WTC11 (cell line): Measurements from ENCODE around the gene GDF2. TPM values are rescaled to one million over a fixed set of nuclear protein-coding genes. Genes with fewer than 3 reads are reported as not detected.

Source experiments
- ATAC-seq: fragments of 200-7000 bp; cut with Tn5 transposase; 2 replicates; pipeline ENCODE4 v1.10.0; 2021; ENCODE audit warnings: mild to moderate bottlenecking, moderate library complexity
- CTCF ChIA-PET: fragments of 300-600 bp; sonication (Branson Sonifier 250); formaldehyde crosslinking; loops from one replicate; lab custom pipeline; 2021; ENCODE audit warnings: antibody characterized with exemption; lab: Charles Lee
- POLR2A ChIA-PET: fragments of 350-600 bp; sonication (Branson Sonifier 250); formaldehyde crosslinking; loops from one replicate; lab custom pipeline; 2021; ENCODE audit warnings: antibody characterized with exemption; lab: Charles Lee
- DNase-seq: peaks from one replicate; pipeline ENCODE4 v3.0.0; 2021; ENCODE audit warnings: low spot score
- H3K27ac Mint-ChIP-seq: 2 replicates; pipeline ENCODE4 v1.8.0; 2021; ENCODE audit warnings: mixed read lengths
- H3K27me3 Mint-ChIP-seq: 2 replicates; pipeline ENCODE4 v1.8.0; 2021; ENCODE audit warnings: low read depth, mild to moderate bottlenecking, moderate library complexity, mixed read lengths
- H3K36me3 Mint-ChIP-seq: 2 replicates; pipeline ENCODE4 v1.8.0; 2021; ENCODE audit warnings: mixed read lengths
- H3K4me1 Mint-ChIP-seq: 2 replicates; pipeline ENCODE4 v1.8.0; 2022; ENCODE audit warnings: mixed read lengths
- H3K4me3 Mint-ChIP-seq: 2 replicates; pipeline ENCODE4 v1.8.0; 2021; ENCODE audit warnings: mild to moderate bottlenecking, moderate library complexity, mixed read lengths
- H3K9me3 Mint-ChIP-seq: 2 replicates; pipeline ENCODE4 v1.8.0; 2021; ENCODE audit warnings: mixed read lengths
- FOXJ3 ChIP-seq: sonication (generic); formaldehyde crosslinking; IDR thresholded peaks from 2 replicates; pipeline ENCODE4 v1.9.0; 2021; ENCODE audit warnings: missing genetic modification reagents, mild to moderate bottlenecking, borderline replicate concordance
- GABPB1 ChIP-seq: sonication (generic); formaldehyde crosslinking; IDR thresholded peaks from 2 replicates; pipeline ENCODE4 v1.8.1; 2023; ENCODE audit warnings: mild to moderate bottlenecking, missing genetic modification reagents
- HMGA2 ChIP-seq: fragments of 250-450 bp; sonication (Bioruptor Pico); IDR thresholded peaks from 2 replicates; pipeline ENCODE4 v1.4.0; 2021; ENCODE audit warnings: mild to moderate bottlenecking, moderate library complexity
- JUN ChIP-seq: sonication (generic); formaldehyde crosslinking; IDR thresholded peaks from 2 replicates; pipeline ENCODE4 v1.8.0; 2023; ENCODE audit warnings: mild to moderate bottlenecking, missing genetic modification reagents
- KAT7 ChIP-seq: sonication (generic); formaldehyde crosslinking; IDR thresholded peaks from 2 replicates; pipeline ENCODE4 v1.8.1; 2023; ENCODE audit warnings: missing genetic modification reagents, mild to moderate bottlenecking, borderline replicate concordance
- NFATC4 ChIP-seq: fragments of 250-450 bp; sonication (Bioruptor Pico); IDR thresholded peaks from 2 replicates; pipeline ENCODE4 v1.9.0; 2021; ENCODE audit warnings: mild to moderate bottlenecking
- NFYB ChIP-seq: sonication (generic); formaldehyde crosslinking; conservative IDR thresholded peaks from 2 replicates; pipeline ENCODE4 v1.8.0; 2022; ENCODE audit warnings: low read depth, missing genetic modification reagents
- NR1H2 ChIP-seq: sonication (generic); formaldehyde crosslinking; IDR thresholded peaks from 2 replicates; pipeline ENCODE4 v1.9.0; 2021; ENCODE audit warnings: mild to moderate bottlenecking, moderate library complexity, missing genetic modification reagents
- PRRX2 ChIP-seq: fragments of 250-450 bp; sonication (Bioruptor Pico); IDR thresholded peaks from 2 replicates; pipeline ENCODE4 v1.8.0; 2021; ENCODE audit warnings: mild to moderate bottlenecking
- TCF7 ChIP-seq: sonication (generic); formaldehyde crosslinking; IDR thresholded peaks from 2 replicates; pipeline ENCODE4 v1.8.0; 2022; ENCODE audit warnings: mild to moderate bottlenecking, low read depth, missing genetic modification reagents, moderate library complexity
- TEAD1 ChIP-seq: sonication (generic); formaldehyde crosslinking; IDR thresholded peaks from 2 replicates; pipeline ENCODE4 v1.8.0; 2022; ENCODE audit warnings: mild to moderate bottlenecking, missing genetic modification reagents
- ZNF232 ChIP-seq: sonication (generic); formaldehyde crosslinking; IDR thresholded peaks from 2 replicates; pipeline ENCODE4 v1.8.0; 2022; ENCODE audit warnings: mild to moderate bottlenecking, missing genetic modification reagents
- ZNF396 ChIP-seq: fragments of 250-450 bp; sonication (Bioruptor Pico); IDR thresholded peaks from 2 replicates; pipeline ENCODE4 v1.8.0; 2021; ENCODE audit warnings: mild to moderate bottlenecking, moderate library complexity, borderline replicate concordance
- ZNF423 ChIP-seq: fragments of 250-450 bp; sonication (Bioruptor Pico); IDR thresholded peaks from 2 replicates; pipeline ENCODE4 v2.1.2; 2022; ENCODE audit warnings: mild to moderate bottlenecking, moderate library complexity
- total RNA-seq: library from RNA; stranded (reverse); gene quantifications from 3 replicates; pipeline ENCODE4 v1.2.3, GENCODE V29; 2021
- TF ChIP-seq, protein P1 (sequence below): sonication (generic); formaldehyde crosslinking; IDR thresholded peaks from 2 replicates; pipeline ENCODE4 v1.8.0; 2023; ENCODE audit warnings: missing genetic modification reagents, mild to moderate bottlenecking, borderline replicate concordance
- TF ChIP-seq, protein P2 (sequence below): fragments of 250-450 bp; sonication (Bioruptor Pico); IDR thresholded peaks from 2 replicates; pipeline ENCODE4 v2.1.2; 2022; ENCODE audit warnings: mild to moderate bottlenecking, moderate library complexity
- TF ChIP-seq, protein P3 (sequence below): sonication (generic); formaldehyde crosslinking; IDR thresholded peaks from 2 replicates; pipeline ENCODE4 v1.8.0; 2023; ENCODE audit warnings: mild to moderate bottlenecking, missing genetic modification reagents
- TF ChIP-seq, protein P4 (sequence below): sonication (generic); formaldehyde crosslinking; IDR thresholded peaks from 2 replicates; pipeline ENCODE4 v1.8.1; 2023; ENCODE audit warnings: mild to moderate bottlenecking, missing genetic modification reagents
- TF ChIP-seq, protein P5 (sequence below): sonication (generic); formaldehyde crosslinking; IDR thresholded peaks from 2 replicates; pipeline ENCODE4 v1.8.0; 2022; ENCODE audit warnings: mild to moderate bottlenecking, missing genetic modification reagents
- TF ChIP-seq, protein P6 (sequence below): sonication (generic); formaldehyde crosslinking; IDR thresholded peaks from 2 replicates; pipeline ENCODE4 v1.8.0; 2023; ENCODE audit warnings: missing genetic modification reagents
- TF ChIP-seq, protein P7 (sequence below): sonication (generic); formaldehyde crosslinking; IDR thresholded peaks from 2 replicates; pipeline ENCODE4 v1.8.0; 2022; ENCODE audit warnings: mild to moderate bottlenecking, missing genetic modification reagents

The GDF2 gene
- total RNA-seq, 1 experiment from 2014 or later, result not detected

DNA sequence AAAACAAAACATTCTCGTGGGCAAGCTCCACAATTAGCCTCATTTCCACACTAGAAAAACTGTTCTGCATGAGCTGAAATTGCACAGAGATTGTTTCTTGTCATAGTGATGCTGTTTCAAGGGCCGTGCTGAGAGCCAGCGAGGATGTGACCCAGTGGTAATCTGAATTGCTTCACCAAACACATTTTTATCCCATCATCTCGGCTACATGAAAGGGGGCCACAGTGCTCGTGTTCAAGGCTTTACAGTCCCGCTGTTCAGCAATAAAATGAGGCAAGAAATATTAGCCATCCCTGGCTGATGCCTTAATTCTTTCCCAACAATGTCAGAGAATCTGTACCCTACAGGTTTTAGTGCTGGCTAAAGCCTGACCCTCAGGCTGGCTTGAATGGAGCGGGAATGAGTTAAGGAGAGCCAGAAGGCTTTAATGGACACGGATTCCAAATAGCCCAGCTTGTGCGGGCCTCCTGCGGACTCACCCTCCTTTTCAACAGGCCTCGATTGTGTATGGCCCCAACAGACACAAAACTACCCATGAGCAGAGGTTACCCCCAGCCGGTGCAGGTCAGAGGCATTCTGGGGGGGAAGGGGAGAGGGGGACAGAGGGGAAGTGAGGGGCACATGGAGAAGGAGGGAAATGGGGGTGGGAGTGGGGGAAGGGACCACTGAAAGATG, 24.3 kb upstream of the GDF2 start:
- H3K36me3 Mint-ChIP-seq, result no peaks in the 10 kb centered on the region
- ATAC-seq, result no peak
- H3K27me3 Mint-ChIP-seq, result peaks cover 43% of the 10 kb centered on the region
- TF ChIP-seq, protein P1, sequence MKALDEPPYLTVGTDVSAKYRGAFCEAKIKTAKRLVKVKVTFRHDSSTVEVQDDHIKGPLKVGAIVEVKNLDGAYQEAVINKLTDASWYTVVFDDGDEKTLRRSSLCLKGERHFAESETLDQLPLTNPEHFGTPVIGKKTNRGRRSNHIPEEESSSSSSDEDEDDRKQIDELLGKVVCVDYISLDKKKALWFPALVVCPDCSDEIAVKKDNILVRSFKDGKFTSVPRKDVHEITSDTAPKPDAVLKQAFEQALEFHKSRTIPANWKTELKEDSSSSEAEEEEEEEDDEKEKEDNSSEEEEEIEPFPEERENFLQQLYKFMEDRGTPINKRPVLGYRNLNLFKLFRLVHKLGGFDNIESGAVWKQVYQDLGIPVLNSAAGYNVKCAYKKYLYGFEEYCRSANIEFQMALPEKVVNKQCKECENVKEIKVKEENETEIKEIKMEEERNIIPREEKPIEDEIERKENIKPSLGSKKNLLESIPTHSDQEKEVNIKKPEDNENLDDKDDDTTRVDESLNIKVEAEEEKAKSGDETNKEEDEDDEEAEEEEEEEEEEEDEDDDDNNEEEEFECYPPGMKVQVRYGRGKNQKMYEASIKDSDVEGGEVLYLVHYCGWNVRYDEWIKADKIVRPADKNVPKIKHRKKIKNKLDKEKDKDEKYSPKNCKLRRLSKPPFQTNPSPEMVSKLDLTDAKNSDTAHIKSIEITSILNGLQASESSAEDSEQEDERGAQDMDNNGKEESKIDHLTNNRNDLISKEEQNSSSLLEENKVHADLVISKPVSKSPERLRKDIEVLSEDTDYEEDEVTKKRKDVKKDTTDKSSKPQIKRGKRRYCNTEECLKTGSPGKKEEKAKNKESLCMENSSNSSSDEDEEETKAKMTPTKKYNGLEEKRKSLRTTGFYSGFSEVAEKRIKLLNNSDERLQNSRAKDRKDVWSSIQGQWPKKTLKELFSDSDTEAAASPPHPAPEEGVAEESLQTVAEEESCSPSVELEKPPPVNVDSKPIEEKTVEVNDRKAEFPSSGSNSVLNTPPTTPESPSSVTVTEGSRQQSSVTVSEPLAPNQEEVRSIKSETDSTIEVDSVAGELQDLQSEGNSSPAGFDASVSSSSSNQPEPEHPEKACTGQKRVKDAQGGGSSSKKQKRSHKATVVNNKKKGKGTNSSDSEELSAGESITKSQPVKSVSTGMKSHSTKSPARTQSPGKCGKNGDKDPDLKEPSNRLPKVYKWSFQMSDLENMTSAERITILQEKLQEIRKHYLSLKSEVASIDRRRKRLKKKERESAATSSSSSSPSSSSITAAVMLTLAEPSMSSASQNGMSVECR (CRISPR knock-in tag), result no peak
- TF ChIP-seq TCF7 (no peak), ZNF232 (no peak), NR1H2 (no peak), KAT7 (CRISPR knock-in tag) (no peak)
- TF ChIP-seq, all 79 proteins: peak for 0
- Mint-ChIP-seq H3K4me1 (peaks cover 16% of the 10 kb centered on the region), H3K4me3 (no peak overlapping the region), H3K27ac (no peak overlapping the region), H3K9me3 (no peaks in the 10 kb centered on the region)
- ChIA-PET CTCF (interaction anchor here (0.6 to 2.4 kb wide), 10 partner anchors 9 to 285 kb away, joined by 3 to 13 read pairs (median 6); no protein-coding TSS in a partner anchor), POLR2A (no interaction called here)
- no peak for DNase-seq

DNA sequence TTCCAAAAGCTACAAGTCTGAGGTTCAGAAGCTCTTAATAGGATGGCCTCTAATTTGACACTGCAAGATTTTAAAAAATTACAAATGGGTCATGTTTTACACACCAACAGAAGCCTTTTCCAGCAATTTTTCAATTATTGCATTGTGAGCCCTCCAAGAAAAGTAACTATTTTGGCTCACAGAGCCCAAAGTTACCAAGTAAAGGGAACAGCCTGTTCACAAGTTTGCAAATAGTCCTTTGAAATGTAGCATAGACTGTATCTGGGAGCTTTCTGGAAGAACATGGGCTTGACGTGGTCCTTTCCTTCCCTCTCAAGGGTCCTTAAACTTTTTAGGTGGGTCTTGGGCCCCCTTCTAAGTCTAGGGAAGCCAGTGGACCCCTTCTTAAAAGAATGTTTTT, 23.5 kb upstream of the GDF2 start:
- Mint-ChIP-seq H3K4me1 (peaks cover 16% of the 10 kb centered on the region), H3K4me3 (no peak overlapping the region), H3K27me3 (peaks cover 47% of the 10 kb centered on the region), H3K27ac (no peak overlapping the region), H3K36me3 (no peaks in the 10 kb centered on the region), H3K9me3 (no peaks in the 10 kb centered on the region)
- no peak for DNase-seq
- ChIA-PET POLR2A (no interaction called here), CTCF (interaction anchor here (1.1 to 2.4 kb wide), 4 partner anchors 44 to 267 kb away, joined by 3 to 13 read pairs (median 4); no protein-coding TSS in a partner anchor)
- no peak for TF ChIP-seq NFYB
- TF ChIP-seq GABPB1, result no peak
- TF ChIP-seq, protein P2, sequence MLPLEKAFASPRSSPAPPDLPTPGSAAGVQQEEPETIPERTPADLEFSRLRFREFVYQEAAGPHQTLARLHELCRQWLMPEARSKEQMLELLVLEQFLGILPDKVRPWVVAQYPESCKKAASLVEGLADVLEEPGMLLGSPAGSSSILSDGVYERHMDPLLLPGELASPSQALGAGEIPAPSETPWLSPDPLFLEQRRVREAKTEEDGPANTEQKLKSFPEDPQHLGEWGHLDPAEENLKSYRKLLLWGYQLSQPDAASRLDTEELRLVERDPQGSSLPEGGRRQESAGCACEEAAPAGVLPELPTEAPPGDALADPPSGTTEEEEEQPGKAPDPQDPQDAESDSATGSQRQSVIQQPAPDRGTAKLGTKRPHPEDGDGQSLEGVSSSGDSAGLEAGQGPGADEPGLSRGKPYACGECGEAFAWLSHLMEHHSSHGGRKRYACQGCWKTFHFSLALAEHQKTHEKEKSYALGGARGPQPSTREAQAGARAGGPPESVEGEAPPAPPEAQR, result no peak
- no peak for TF ChIP-seq HMGA2
- no peak for TF ChIP-seq PRRX2 (CRISPR knock-in tag)
- no peak for TF ChIP-seq JUN (CRISPR knock-in tag)
- TF ChIP-seq, protein P3, sequence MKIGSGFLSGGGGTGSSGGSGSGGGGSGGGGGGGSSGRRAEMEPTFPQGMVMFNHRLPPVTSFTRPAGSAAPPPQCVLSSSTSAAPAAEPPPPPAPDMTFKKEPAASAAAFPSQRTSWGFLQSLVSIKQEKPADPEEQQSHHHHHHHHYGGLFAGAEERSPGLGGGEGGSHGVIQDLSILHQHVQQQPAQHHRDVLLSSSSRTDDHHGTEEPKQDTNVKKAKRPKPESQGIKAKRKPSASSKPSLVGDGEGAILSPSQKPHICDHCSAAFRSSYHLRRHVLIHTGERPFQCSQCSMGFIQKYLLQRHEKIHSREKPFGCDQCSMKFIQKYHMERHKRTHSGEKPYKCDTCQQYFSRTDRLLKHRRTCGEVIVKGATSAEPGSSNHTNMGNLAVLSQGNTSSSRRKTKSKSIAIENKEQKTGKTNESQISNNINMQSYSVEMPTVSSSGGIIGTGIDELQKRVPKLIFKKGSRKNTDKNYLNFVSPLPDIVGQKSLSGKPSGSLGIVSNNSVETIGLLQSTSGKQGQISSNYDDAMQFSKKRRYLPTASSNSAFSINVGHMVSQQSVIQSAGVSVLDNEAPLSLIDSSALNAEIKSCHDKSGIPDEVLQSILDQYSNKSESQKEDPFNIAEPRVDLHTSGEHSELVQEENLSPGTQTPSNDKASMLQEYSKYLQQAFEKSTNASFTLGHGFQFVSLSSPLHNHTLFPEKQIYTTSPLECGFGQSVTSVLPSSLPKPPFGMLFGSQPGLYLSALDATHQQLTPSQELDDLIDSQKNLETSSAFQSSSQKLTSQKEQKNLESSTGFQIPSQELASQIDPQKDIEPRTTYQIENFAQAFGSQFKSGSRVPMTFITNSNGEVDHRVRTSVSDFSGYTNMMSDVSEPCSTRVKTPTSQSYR (CRISPR knock-in tag), result no peak
- TF ChIP-seq, protein P4, sequence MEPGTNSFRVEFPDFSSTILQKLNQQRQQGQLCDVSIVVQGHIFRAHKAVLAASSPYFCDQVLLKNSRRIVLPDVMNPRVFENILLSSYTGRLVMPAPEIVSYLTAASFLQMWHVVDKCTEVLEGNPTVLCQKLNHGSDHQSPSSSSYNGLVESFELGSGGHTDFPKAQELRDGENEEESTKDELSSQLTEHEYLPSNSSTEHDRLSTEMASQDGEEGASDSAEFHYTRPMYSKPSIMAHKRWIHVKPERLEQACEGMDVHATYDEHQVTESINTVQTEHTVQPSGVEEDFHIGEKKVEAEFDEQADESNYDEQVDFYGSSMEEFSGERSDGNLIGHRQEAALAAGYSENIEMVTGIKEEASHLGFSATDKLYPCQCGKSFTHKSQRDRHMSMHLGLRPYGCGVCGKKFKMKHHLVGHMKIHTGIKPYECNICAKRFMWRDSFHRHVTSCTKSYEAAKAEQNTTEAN (CRISPR knock-in tag), result no peak
- TF ChIP-seq, protein P5, sequence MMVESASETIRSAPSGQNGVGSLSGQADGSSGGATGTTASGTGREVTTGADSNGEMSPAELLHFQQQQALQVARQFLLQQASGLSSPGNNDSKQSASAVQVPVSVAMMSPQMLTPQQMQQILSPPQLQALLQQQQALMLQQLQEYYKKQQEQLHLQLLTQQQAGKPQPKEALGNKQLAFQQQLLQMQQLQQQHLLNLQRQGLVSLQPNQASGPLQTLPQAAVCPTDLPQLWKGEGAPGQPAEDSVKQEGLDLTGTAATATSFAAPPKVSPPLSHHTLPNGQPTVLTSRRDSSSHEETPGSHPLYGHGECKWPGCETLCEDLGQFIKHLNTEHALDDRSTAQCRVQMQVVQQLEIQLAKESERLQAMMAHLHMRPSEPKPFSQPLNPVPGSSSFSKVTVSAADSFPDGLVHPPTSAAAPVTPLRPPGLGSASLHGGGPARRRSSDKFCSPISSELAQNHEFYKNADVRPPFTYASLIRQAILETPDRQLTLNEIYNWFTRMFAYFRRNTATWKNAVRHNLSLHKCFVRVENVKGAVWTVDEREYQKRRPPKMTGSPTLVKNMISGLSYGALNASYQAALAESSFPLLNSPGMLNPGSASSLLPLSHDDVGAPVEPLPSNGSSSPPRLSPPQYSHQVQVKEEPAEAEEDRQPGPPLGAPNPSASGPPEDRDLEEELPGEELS (CRISPR knock-in tag), result no peak
- no peak for TF ChIP-seq TEAD1 (CRISPR knock-in tag)
- TF ChIP-seq ZNF396, result no peak
- TF ChIP-seq, protein P6, sequence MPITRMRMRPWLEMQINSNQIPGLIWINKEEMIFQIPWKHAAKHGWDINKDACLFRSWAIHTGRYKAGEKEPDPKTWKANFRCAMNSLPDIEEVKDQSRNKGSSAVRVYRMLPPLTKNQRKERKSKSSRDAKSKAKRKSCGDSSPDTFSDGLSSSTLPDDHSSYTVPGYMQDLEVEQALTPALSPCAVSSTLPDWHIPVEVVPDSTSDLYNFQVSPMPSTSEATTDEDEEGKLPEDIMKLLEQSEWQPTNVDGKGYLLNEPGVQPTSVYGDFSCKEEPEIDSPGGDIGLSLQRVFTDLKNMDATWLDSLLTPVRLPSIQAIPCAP (CRISPR knock-in tag), result no peak
- no peak for TF ChIP-seq NFATC4
- TF ChIP-seq FOXJ3 (CRISPR knock-in tag), result no peak
- TF ChIP-seq, protein P7, sequence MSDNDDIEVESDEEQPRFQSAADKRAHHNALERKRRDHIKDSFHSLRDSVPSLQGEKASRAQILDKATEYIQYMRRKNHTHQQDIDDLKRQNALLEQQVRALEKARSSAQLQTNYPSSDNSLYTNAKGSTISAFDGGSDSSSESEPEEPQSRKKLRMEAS, result no peak
- no peak for TF ChIP-seq ZNF423 (CRISPR knock-in tag)
- ATAC-seq, result no peak
